H9 (cell line): Measurements from ENCODE around the gene USP47. TPM values are rescaled to one million over a fixed set of nuclear protein-coding genes. Genes with fewer than 3 reads are reported as not detected.

Source experiments
- DNase-seq: peaks from one replicate; pipeline ENCODE4 v3.0.0-alpha.2; 2017
- H2AFZ ChIP-seq: one replicate; pipeline ENCODE4 v1.6.1; 2013; ENCODE audit warnings: mild to moderate bottlenecking, low read length, control low read depth, moderate library complexity
- H2AK5ac ChIP-seq: 2 replicates; pipeline ENCODE4 v1.6.1; 2013; ENCODE audit warnings: low read length, control low read depth, mixed read lengths; ENCODE audit not compliant: insufficient read length
- H2BK120ac ChIP-seq: one replicate; pipeline ENCODE4 v1.6.1; 2013; ENCODE audit warnings: low read depth, mild to moderate bottlenecking, low read length, control low read depth, inconsistent platforms; ENCODE audit not compliant: poor library complexity, severe bottlenecking
- H2BK12ac ChIP-seq: 2 replicates; pipeline ENCODE4 v1.6.1; 2013; ENCODE audit warnings: low read length, control low read depth, mixed read lengths, low read depth; ENCODE audit not compliant: insufficient read length
- H2BK15ac ChIP-seq: 2 replicates; pipeline ENCODE4 v1.6.1; 2013; ENCODE audit warnings: low read depth, low read length, control low read depth
- H2BK20ac ChIP-seq: one replicate; pipeline ENCODE4 v1.6.1; 2013; ENCODE audit warnings: low read depth, mild to moderate bottlenecking, low read length, control low read depth, inconsistent platforms; ENCODE audit not compliant: poor library complexity, severe bottlenecking
- H2BK5ac ChIP-seq: 2 replicates; pipeline ENCODE4 v1.6.1; 2013; ENCODE audit warnings: low read length, control low read depth, mixed read lengths; ENCODE audit not compliant: insufficient read length
- H3K14ac ChIP-seq: 2 replicates; pipeline ENCODE4 v1.6.1; 2013; ENCODE audit warnings: low read length, control low read depth; ENCODE audit not compliant: insufficient read depth
- H3K18ac ChIP-seq: 2 replicates; pipeline ENCODE4 v1.6.1; 2013; ENCODE audit warnings: low read depth, mild to moderate bottlenecking, mixed read lengths, low read length, control low read depth; ENCODE audit not compliant: insufficient read length
- H3K23ac ChIP-seq: 2 replicates; pipeline ENCODE4 v1.6.1; 2013; ENCODE audit warnings: low read length, control low read depth, mixed read lengths, low read depth; ENCODE audit not compliant: insufficient read length
- H3K23me2 ChIP-seq: 2 replicates; pipeline ENCODE4 v1.6.1; 2013; ENCODE audit warnings: low read depth, mild to moderate bottlenecking, mixed read lengths, low read length, control low read depth; ENCODE audit not compliant: insufficient read length, poor library complexity, severe bottlenecking
- H3K27ac ChIP-seq: 2 replicates; pipeline ENCODE4 v1.5.1; 2013; ENCODE audit warnings: low read length, control low read depth, mixed read lengths, low read depth; ENCODE audit not compliant: insufficient read length
- H3K27me3 ChIP-seq: 2 replicates; pipeline ENCODE4 v1.6.1; 2013; ENCODE audit warnings: low read length, control low read depth, inconsistent platforms; ENCODE audit not compliant: insufficient read depth
- H3K4ac ChIP-seq: 2 replicates; pipeline ENCODE4 v1.6.1; 2013; ENCODE audit warnings: low read depth, mild to moderate bottlenecking, control low read depth, inconsistent platforms, low read length, moderate library complexity
- H3K4me1 ChIP-seq: 2 replicates; pipeline ENCODE4 v1.6.1; 2013; ENCODE audit warnings: low read length, control low read depth, inconsistent platforms; ENCODE audit not compliant: insufficient read depth
- H3K4me2 ChIP-seq: 2 replicates; pipeline ENCODE4 v1.6.1; 2013; ENCODE audit warnings: low read length, control low read depth, mixed read lengths; ENCODE audit not compliant: insufficient read length, insufficient read depth
- H3K56ac ChIP-seq: 2 replicates; pipeline ENCODE4 v1.6.1; 2013; ENCODE audit warnings: low read depth, mild to moderate bottlenecking, mixed read lengths, low read length, control low read depth; ENCODE audit not compliant: insufficient read length
- H3K79me1 ChIP-seq: 2 replicates; pipeline ENCODE4 v1.6.1; 2013; ENCODE audit warnings: low read depth, mild to moderate bottlenecking, moderate library complexity, low read length, control low read depth, inconsistent platforms; ENCODE audit not compliant: insufficient read depth, poor library complexity, severe bottlenecking
- H3K79me2 ChIP-seq: 2 replicates; pipeline ENCODE4 v1.6.1; 2013; ENCODE audit warnings: low read length, control low read depth, inconsistent platforms; ENCODE audit not compliant: insufficient read depth
- H3K9ac ChIP-seq: 2 replicates; pipeline ENCODE4 v1.6.1; 2013; ENCODE audit warnings: low read length, control low read depth, mixed read lengths; ENCODE audit not compliant: insufficient read length; ENCODE audit errors: extremely low read depth
- H3K9me3 ChIP-seq: one replicate; pipeline ENCODE4 v1.6.1; 2013; ENCODE audit warnings: low read depth, low read length, inconsistent platforms; ENCODE audit not compliant: control insufficient read depth
- H3T11ph ChIP-seq: one replicate; pipeline ENCODE4 v1.6.1; 2013; ENCODE audit warnings: mild to moderate bottlenecking, low read length, control low read depth, inconsistent platforms
- H4K20me1 ChIP-seq: one replicate; pipeline ENCODE4 v1.6.1; 2013; ENCODE audit not compliant: control insufficient read depth, insufficient read length, insufficient read depth
- H4K5ac ChIP-seq: 2 replicates; pipeline ENCODE4 v1.6.1; 2013; ENCODE audit warnings: low read depth, mild to moderate bottlenecking, mixed read lengths, low read length, control low read depth; ENCODE audit not compliant: insufficient read length
- H4K8ac ChIP-seq: replicated peaks from 2 replicates; pipeline ENCODE4 v1.6.1; 2013; ENCODE audit warnings: low read length, control low read depth, mixed read lengths, low read depth; ENCODE audit not compliant: insufficient read length
- H4K91ac ChIP-seq: 2 replicates; pipeline ENCODE4 v1.6.1; 2013; ENCODE audit warnings: low read depth, mild to moderate bottlenecking, moderate library complexity, mixed read lengths, low read length, control low read depth; ENCODE audit not compliant: insufficient read length
- H3K27ac Mint-ChIP-seq, 3 experiments: 2 replicates in 2 of 3; 3 replicates in 1 of 3; pipeline ENCODE4 v1.8.0; 2020 to 2021; ENCODE audit warnings: mixed read lengths in 3 of 3, mild to moderate bottlenecking in 1 of 3, moderate library complexity in 1 of 3
- H3K27me3 Mint-ChIP-seq: 2 replicates; pipeline ENCODE4 v1.8.0; 2021; ENCODE audit warnings: low read depth, mild to moderate bottlenecking, moderate library complexity, mixed read lengths
- H3K36me3 Mint-ChIP-seq, 3 experiments: 2 replicates in 2 of 3; 3 replicates in 1 of 3; pipeline ENCODE4 v1.8.0; 2020 to 2021; ENCODE audit warnings: low read depth in 3 of 3, mixed read lengths in 3 of 3; ENCODE audit not compliant: insufficient read depth in 1 of 3
- H3K4me1 Mint-ChIP-seq, 2 experiments: 2 replicates each; pipeline ENCODE4 v1.8.0; 2020; ENCODE audit warnings: mixed read lengths in 2 of 2
- H3K4me3 Mint-ChIP-seq, 2 experiments: 2 replicates in 1 of 2; 3 replicates in 1 of 2; pipeline ENCODE4 v1.8.0; 2020 to 2021; ENCODE audit warnings: mild to moderate bottlenecking in 2 of 2, mixed read lengths in 2 of 2, moderate library complexity in 1 of 2
- H3K9me3 Mint-ChIP-seq, 2 experiments: 2 replicates in 1 of 2; 3 replicates in 1 of 2; pipeline ENCODE4 v1.8.0; 2020; ENCODE audit warnings: mild to moderate bottlenecking in 2 of 2, mixed read lengths in 2 of 2, moderate library complexity in 1 of 2
- CTCF ChIP-seq: fragments of 200-600 bp; sonication (generic); conservative IDR thresholded peaks from 3 replicates; pipeline ENCODE4 v1.8.0; 2021; ENCODE audit warnings: antibody characterized with exemption, mild to moderate bottlenecking
- WGBS: extraction: QIAGEN DNeasy Blood & Tissue Kit; methylation state at CpG from one replicate; pipeline ENCODE4 v1.1.7; 2013; ENCODE audit warnings: missing lambda C conversion rate, low lambda C conversion rate, mixed read lengths; ENCODE audit not compliant: insufficient read length; ENCODE audit errors: extremely low coverage; 5-methylcytosine and 5-hydroxymethylcytosine counted together
- total RNA-seq: library from RNA; stranded (reverse); gene quantifications from 2 replicates; pipeline ENCODE4 v1.2.1, GENCODE V29; 2021

USP47 gene
- total RNA-seq, 1 experiment from 2014 or later: 26.7 TPM

GRCh38 chr11:11944444-11944843 lies 102.7 kb downstream of the USP47 start:
- H3K4me1 Mint-ChIP-seq: peaks cover 6 to 9% of the 10 kb centered on the region in 2 experiments
- H3K9me3 Mint-ChIP-seq: no peaks in the 10 kb centered on the region
- Histone ChIP-seq H3K4me2 (no peak overlapping the region), H3K4me1 (no peaks in the 10 kb centered on the region; the same call in 1 of the 2 replicates), H4K8ac (no peak overlapping the region), H3K18ac (no peak overlapping the region), H2BK15ac (no peak overlapping the region), H4K20me1 (no peaks in the 10 kb centered on the region), H3K27ac (no peak overlapping the region), H3K23ac (no peak overlapping the region), H3K56ac (no peak overlapping the region), H2BK5ac (no peak overlapping the region), H3K27me3 (no peaks in the 10 kb centered on the region), H2BK120ac (no peak overlapping the region), H2AK5ac (no peak overlapping the region), H3K9ac (no peak overlapping the region), H3K14ac (no peak overlapping the region), H2BK20ac (no peak overlapping the region), H3K79me2 (no peaks in the 10 kb centered on the region), H3T11ph (no peak overlapping the region), H3K4ac (no peak overlapping the region), H2BK12ac (no peak overlapping the region), H4K91ac (no peak overlapping the region), H4K5ac (no peak overlapping the region), H3K9me3 (no peaks in the 10 kb centered on the region), H3K79me1 (no peaks in the 10 kb centered on the region), H2AFZ (no peak overlapping the region), H3K23me2 (no peaks in the 10 kb centered on the region)
- no peak for TF ChIP-seq CTCF
- H3K27me3 Mint-ChIP-seq: no peaks in the 10 kb centered on the region
- H3K27ac Mint-ChIP-seq: no peak overlapping the region
- H3K4me3 Mint-ChIP-seq: no peak overlapping the region
- H3K36me3 Mint-ChIP-seq: peaks cover 2 to 18% (median 11%) of the 10 kb centered on the region in 3 experiments; a peak in 6 of 7 replicates
- DNase-seq: no peak
- WGBS: no CpG with 5 or more reads among the region's 5 CpGs
